ENCODE data around the gene CDK10. TPM values are rescaled to one million over a fixed set of nuclear protein-coding genes. Genes with fewer than 3 reads are reported as not detected.

Gene CDK10, protein sequence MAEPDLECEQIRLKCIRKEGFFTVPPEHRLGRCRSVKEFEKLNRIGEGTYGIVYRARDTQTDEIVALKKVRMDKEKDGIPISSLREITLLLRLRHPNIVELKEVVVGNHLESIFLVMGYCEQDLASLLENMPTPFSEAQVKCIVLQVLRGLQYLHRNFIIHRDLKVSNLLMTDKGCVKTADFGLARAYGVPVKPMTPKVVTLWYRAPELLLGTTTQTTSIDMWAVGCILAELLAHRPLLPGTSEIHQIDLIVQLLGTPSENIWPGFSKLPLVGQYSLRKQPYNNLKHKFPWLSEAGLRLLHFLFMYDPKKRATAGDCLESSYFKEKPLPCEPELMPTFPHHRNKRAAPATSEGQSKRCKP
- 23.6 and 38.9 TPM in 2 replicates for total RNA-seq

DNA sequence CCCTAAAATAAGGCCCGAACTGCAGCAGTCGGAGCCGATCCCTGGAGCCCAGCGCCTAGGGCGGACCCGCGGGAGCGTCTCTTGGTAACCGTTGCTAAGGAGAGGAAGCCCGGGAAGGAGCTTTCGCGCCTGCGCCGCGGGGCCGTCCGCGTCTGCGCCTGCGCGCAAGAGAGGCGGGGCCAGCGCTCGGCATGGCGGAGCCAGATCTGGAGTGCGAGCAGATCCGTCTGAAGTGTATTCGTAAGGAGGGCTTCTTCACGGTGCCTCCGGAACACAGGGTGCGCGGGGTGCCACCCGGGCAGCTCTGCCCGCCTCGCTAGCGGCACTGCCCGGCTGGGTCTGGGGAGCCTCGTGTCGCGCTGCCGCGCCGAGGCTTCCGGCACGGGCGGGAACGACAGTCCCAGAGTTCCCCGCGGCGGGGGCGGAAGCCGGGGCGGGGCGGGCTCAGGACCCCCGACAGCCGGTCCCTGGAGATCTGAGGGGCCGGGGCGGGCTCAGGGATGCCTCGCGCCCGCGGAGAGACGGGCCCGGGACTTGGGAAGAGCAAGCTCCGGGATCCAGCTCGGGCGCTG lies at the start of gene CDK10:
Gene CDK10, plus strand, starts transcription at position 170 of the 572 bp plus-strand sequence. Its CDS starts 22 bp downstream, at position 192.

DNA sequence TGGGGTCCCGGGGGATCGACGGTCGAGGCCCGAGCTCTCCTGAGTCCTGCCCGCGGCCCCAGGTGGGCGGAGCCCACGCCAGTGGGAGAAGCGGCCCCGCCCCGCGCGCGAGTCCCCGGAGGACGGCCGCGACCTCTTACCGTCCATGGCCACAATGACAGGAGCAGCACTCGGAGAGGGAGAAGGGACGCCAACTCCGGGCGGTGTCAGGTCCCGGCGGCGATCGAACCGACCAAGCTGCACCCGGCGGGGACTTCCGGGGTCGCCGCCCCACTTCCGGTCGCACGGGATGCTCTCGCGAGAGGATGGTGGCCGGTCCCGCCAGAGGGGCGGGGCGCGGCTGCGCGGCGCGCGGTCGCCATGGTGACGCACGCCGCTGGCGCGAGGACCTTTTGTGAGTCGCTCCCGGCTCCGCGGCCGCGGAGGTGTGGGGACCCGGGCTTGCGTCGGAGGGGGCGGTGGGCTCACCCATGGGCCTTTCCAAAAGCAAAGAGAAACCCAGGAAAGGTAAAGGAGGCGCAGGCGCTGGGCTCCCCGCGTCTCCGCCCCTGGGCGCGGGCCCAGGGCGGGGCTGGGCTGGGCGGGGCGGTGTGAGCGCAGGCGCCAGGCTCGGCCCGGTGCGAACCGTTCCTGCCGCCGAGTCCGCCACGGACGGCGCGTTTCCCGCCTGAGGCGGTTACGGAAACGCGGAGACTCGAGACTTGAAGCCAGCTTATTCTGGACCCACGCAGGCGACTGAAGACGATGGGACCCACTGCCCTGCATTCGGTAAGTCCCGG lies 28.9 kb upstream of the CDK10 start, which contains the start of the genes CHMP1A and SPATA33:
Gene CHMP1A, minus strand, starts transcription at position 267 of the 779 bp plus-strand sequence. Its CDS starts 120 bp downstream, at position 147.
Gene SPATA33, plus strand, starts transcription at position 395 of the 779 bp plus-strand sequence. Its CDS starts 76 bp downstream, at position 471.

DNA sequence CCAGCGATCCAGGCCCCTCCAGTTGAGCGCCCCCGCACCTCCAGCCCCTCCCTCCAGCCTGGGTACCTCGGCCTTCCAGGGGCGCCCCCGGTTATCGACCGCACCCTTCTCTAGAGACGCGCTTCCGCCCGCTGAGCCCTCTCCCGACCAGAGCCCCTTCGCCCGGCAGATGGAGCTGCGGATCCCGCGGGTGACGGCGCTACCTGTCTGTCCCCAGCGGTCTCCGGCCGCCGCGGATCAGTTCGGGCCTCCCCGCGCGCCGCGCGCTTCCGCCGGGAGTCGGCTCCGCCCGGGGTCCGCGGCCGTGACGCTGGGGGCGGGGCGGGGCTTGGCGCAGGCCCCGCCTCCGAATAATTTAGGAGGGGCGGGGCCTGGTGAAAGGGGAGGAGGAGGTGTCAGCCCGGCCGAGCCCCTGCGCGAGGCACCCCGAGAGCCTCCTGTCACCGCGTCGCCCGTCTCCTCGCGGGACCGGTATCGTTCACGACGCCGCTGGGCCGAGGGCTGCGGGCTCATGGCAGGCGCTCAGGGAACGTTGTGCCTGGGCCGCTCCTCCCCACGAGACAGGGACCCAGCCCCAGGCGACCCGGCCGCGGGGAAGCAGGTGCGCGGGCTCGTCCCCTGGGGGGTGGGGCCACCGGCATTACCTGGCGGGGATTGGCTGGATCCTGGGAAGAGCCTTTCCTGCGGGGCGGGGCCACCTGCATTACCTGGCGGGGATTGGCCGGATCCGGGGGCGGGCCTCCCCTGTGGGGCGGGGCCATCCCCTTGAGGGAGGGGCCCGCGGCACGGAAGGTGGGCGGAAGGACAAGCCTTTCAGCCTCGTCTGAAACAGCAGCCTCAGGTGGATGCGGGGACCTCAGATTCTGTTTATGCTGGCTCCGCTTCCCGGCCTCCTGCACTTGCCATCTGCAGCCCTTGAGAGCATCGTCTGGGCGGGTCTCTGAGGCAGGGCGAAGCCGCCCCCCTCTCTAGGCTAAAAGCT lies 15.2 kb downstream of the CDK10 start, which contains the start of gene SPATA2L:
Gene SPATA2L, minus strand, starts transcription at position 281 of the 982 bp plus-strand sequence. CDS start 473 bp downstream, outside the sequence.

GRCh38 chr16:89720813-89721545 lies 34.5 kb downstream of the CDK10 start, which contains the start of the genes VPS9D1 and ZNF276:
TSS of gene VPS9D1 (minus strand) at chr16:89720898. CDS start at chr16:89720861, 37 bp downstream.
TSS of gene ZNF276 (plus strand) at chr16:89721537. CDS start at chr16:89721641, 104 bp downstream.

Other genes starting within 250 kb of the CDK10 start
- 50.6 and 144 TPM in 2 replicates for gene ANKRD11, start 196.1 kb upstream of the CDK10 start, total RNA-seq
- 44.1 and 86.4 TPM in 2 replicates for gene SPG7, start 178.3 kb upstream of the CDK10 start, total RNA-seq
- 2,243 and 2,962 TPM in 2 replicates for gene RPL13, start 126.0 kb upstream of the CDK10 start, total RNA-seq
- 1.00 and 3.1 TPM in 2 replicates for gene CPNE7, start 110.9 kb upstream of the CDK10 start, total RNA-seq
- gene DPEP1, start 73.0 kb upstream of the CDK10 start, total RNA-seq, result not detected in 2 replicates
- gene CHMP1A, start 29.0 kb upstream of the CDK10 start, total RNA-seq, result 82.4 and 91.3 TPM in 2 replicates
- 1.4 and 3.2 TPM in 2 replicates for gene SPATA33, start 28.9 kb upstream of the CDK10 start, total RNA-seq
- gene SPATA2L, start 15.0 kb downstream of the CDK10 start, total RNA-seq, result 10.7 and 16.7 TPM in 2 replicates
- 2.7 and 6.0 TPM in 2 replicates for gene VPS9D1, start 34.2 kb downstream of the CDK10 start, total RNA-seq
- 18.8 and 29.0 TPM in 2 replicates for gene ZNF276, start 34.8 kb downstream of the CDK10 start, total RNA-seq
- gene FANCA, start 130.0 kb downstream of the CDK10 start, total RNA-seq, result 0.85 and 1.0 TPM in 2 replicates
- gene SPIRE2, start 141.8 kb downstream of the CDK10 start, total RNA-seq, result 0.68 and 2.9 TPM in 2 replicates
- 88.5 and 107 TPM in 2 replicates for gene TCF25, start 186.9 kb downstream of the CDK10 start, total RNA-seq
- gene MC1R, start 232.2 kb downstream of the CDK10 start, total RNA-seq, result 0.68 and 5.1 TPM in 2 replicates
- gene TUBB3, start 236.7 kb downstream of the CDK10 start, total RNA-seq, result 13.7 and 43.2 TPM in 2 replicates